Stomach smooth muscle (tissue), 2 donors: ENCODE data around the gene KDM2B.

Source experiments
- H3K27ac ChIP-seq: one replicate; pipeline ENCODE4 v1.7.0; 2013; ENCODE audit warnings: mild to moderate bottlenecking, low read length, inconsistent platforms
- H3K27me3 ChIP-seq, 2 donors: one replicate each; pipeline ENCODE4 v1.7.0; 2013; ENCODE audit warnings: low read length in 2 of 2; ENCODE audit not compliant: insufficient read depth in 2 of 2, control insufficient read depth in 1 of 2
- H3K36me3 ChIP-seq, 2 donors: one replicate each; pipeline ENCODE4 v1.7.0; 2013; ENCODE audit warnings: low read length in 2 of 2; ENCODE audit not compliant: control insufficient read depth in 2 of 2, insufficient read depth in 2 of 2
- H3K4me1 ChIP-seq: one replicate; pipeline ENCODE4 v1.7.0; 2013; ENCODE audit warnings: low read length; ENCODE audit not compliant: control insufficient read depth, insufficient read depth
- H3K4me3 ChIP-seq, 2 donors: one replicate each; pipeline ENCODE4 v1.7.0; 2013; ENCODE audit warnings: low read length in 2 of 2
- H3K9ac ChIP-seq, 2 donors: one replicate each; pipeline ENCODE4 v1.7.0; 2013; ENCODE audit warnings: low read length in 2 of 2, mild to moderate bottlenecking in 1 of 2
- H3K9me3 ChIP-seq, 2 donors: one replicate each; pipeline ENCODE4 v1.7.0; 2013; ENCODE audit warnings: low read length in 2 of 2; ENCODE audit not compliant: control insufficient read depth in 2 of 2
- donor health status: healthy.
- donor health status: Pancreatic carcinoma.

KDM2B gene

DNA sequence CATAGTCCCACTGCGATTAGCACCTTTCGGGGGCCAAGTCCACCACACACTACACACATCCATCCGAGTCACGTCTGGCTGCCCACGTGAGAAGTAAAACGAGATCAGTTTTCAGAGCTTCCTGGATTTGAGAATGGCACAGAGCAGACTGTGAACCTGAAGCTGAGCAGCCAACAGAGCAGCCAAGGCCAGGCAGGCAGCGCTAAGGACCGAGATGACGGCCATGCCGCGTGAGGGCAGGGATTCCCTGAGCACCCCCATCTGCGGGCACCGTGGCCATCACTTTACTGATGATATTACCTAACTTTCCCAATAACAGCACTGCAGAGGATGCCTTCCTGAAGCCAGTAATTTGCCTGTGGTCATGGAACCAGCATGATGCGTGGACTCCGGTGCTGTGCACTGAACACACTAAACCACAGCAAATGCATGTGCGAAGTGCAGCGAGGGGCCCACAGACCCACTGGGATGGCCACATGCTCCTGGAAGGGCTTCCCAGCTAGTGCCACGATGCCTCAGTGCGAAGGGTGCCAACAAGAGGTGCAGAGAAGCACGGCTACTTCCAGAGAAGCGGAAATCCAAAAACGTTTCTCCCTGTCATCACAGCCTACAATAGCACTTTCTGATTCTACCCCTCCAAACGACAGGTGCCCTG, 124.9 kb downstream of the KDM2B start:
- Histone ChIP-seq H3K9me3 (no peaks in the 10 kb centered on the region), H3K4me1 (peaks cover 6% of the 10 kb centered on the region), H3K36me3 (no peaks in the 10 kb centered on the region), H3K4me3 (no peak overlapping the region), H3K27me3 (no peaks in the 10 kb centered on the region), H3K9ac (no peak overlapping the region), H3K27ac (no peak overlapping the region)

GRCh38 chr12:121454921-121455320, 125.9 kb downstream of the KDM2B start:
- H3K4me3 ChIP-seq, result no peak overlapping the region
- H3K9ac ChIP-seq, result no peak overlapping the region
- no peaks in the 10 kb centered on the region for H3K36me3 ChIP-seq
- H3K4me1 ChIP-seq, result peaks cover 6% of the 10 kb centered on the region
- no peak overlapping the region for H3K27ac ChIP-seq
- no peaks in the 10 kb centered on the region for H3K27me3 ChIP-seq
- no peaks in the 10 kb centered on the region for H3K9me3 ChIP-seq

DNA sequence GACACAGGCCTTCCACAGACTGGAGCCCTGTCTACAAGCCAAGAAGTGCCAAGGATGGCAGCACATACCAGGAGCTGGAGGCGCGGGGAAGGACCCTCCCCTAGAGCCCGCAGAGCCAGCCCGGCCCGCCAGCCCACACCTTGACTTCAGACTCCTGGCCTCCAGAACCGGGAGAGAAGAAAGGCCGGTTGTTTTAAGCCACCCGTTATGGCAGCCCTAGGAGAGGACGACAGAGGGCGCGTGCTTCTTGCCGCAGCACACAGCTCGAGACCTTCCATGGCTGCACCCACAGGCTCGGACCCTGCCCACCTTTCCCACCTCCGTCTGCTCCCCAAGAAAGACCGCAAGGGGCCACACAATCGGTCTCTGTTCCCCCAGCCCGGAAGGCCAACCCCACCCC, 127.2 kb downstream of the KDM2B start:
- H3K9me3 ChIP-seq, result no peaks in the 10 kb centered on the region
- H3K4me3 ChIP-seq, result no peak overlapping the region
- peaks cover 6% of the 10 kb centered on the region for H3K4me1 ChIP-seq
- H3K27ac ChIP-seq, result no peak overlapping the region
- H3K9ac ChIP-seq, result no peak overlapping the region
- H3K36me3 ChIP-seq, result no peaks in the 10 kb centered on the region
- H3K27me3 ChIP-seq, result no peaks in the 10 kb centered on the region

DNA sequence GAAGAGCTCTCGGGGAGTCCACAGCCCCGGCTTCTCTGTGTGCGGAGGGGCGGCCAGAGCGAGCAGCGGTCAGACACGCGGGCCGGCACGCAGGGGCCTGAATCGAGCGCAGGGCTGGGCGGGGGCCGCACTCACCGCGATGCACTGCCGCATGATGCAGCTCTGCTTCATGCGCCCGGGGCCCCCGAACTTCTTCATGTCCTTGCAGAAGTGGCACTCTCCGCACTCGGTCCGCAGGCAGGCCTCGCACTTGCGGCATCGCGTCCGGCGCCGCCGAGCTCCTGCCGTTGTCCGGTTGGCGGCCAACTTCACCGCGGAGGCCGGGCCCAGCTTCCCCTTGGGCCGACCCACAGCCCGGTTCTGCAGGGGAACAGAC, 127.8 kb downstream of the KDM2B start:
- Histone ChIP-seq H3K9ac (no peak overlapping the region), H3K4me3 (no peak overlapping the region), H3K27ac (no peak overlapping the region)

GRCh38 chr12:121452340-121452984, 128.4 kb downstream of the KDM2B start:
- Histone ChIP-seq H3K9ac (no peak overlapping the region), H3K27ac (no peak overlapping the region), H3K4me1 (peaks cover 6% of the 10 kb centered on the region), H3K9me3 (no peaks in the 10 kb centered on the region), H3K36me3 (no peaks in the 10 kb centered on the region), H3K27me3 (no peaks in the 10 kb centered on the region), H3K4me3 (no peak overlapping the region)

More for the DNA sequence above, 127.8 kb downstream of the KDM2B start:
- no peaks in the 10 kb centered on the region for H3K9me3 ChIP-seq
- peaks cover 6% of the 10 kb centered on the region for H3K4me1 ChIP-seq
- H3K36me3 ChIP-seq, result no peaks in the 10 kb centered on the region
- no peaks in the 10 kb centered on the region for H3K27me3 ChIP-seq

DNA sequence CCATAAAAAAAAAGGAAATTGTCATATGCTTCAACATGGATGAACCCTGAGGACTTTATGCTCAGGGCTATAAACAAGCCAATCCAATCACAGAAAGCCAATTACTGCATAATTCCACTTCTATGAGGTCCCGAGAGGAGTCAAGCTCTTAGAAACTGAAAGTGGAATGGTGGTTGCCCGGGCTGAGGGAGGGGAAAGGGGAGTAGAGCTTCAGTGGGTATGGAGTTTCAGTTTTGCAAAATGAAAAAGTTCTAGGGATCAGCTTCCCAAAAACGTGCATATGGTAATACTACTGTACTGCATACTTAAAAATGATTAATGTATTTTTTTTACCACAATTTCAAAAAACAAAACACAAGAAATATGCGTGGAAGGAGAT, 128.9 kb downstream of the KDM2B start:
- H3K9ac ChIP-seq, result no peak overlapping the region
- H3K9me3 ChIP-seq, result no peaks in the 10 kb centered on the region
- no peaks in the 10 kb centered on the region for H3K36me3 ChIP-seq
- peaks cover 6% of the 10 kb centered on the region for H3K4me1 ChIP-seq
- no peak overlapping the region for H3K27ac ChIP-seq
- no peaks in the 10 kb centered on the region for H3K27me3 ChIP-seq
- H3K4me3 ChIP-seq, result no peak overlapping the region

- no peaks in the 10 kb centered on the region for H3K27me3 ChIP-seq
- H3K9ac ChIP-seq, result no peak overlapping the region
- H3K4me1 ChIP-seq, result peaks cover 17% of the 10 kb centered on the region
- no peaks in the 10 kb centered on the region for H3K9me3 ChIP-seq
- no peaks in the 10 kb centered on the region for H3K36me3 ChIP-seq
- H3K27ac ChIP-seq, result no peak overlapping the region
- H3K4me3 ChIP-seq, result no peak overlapping the region
These were observed 132.0 kb downstream of the KDM2B start for GRCh38 chr12:121448771-121449315.

DNA sequence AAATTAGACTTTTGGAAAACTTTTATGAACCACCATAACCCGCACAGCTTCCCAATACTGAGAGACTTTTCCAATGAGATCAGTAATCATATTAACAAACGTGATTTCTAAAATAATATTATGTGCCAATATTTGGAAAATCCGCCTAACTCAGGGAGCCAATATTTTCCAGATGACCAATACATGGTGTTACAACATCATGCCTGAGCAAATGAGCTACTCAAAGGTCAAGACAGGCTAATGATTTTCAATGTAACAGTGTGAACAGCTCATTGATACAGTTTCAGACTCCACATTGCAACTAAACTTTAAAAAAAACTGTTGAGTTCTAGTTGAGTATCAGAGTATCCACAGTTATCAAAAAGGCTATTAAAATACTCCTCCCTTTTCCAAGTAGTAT, 134.1 kb downstream of the KDM2B start:
- H3K4me3 ChIP-seq, result no peak overlapping the region
- peaks cover under 1 to 2% of the 10 kb centered on the region in 2 donors for H3K36me3 ChIP-seq
- no peaks in the 10 kb centered on the region for H3K27me3 ChIP-seq
- H3K9me3 ChIP-seq, result no peaks in the 10 kb centered on the region
- no peak overlapping the region for H3K27ac ChIP-seq
- H3K9ac ChIP-seq, result no peak overlapping the region
- H3K4me1 ChIP-seq, result peaks cover 22% of the 10 kb centered on the region

DNA sequence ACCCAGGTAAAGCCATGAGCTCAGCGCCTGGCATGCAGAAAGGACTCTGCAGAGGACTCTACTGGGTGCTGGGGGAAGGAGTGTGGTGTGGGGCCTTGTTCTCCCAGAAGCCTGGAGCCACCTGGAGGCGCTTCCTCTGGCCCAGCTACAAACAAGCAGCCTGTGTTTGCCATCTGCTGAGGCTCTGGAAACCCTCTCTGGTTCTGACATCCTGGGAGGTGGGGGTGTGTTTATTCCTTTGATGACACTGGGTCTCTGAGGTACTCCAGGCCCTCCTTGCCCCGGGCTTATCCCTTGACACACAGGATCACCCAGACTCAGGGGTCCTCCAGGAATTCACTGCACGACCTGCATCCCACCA, 136.0 kb downstream of the KDM2B start:
- H3K4me3 ChIP-seq, result no peak overlapping the region
- H3K27me3 ChIP-seq, result no peaks in the 10 kb centered on the region
- H3K36me3 ChIP-seq, result peaks cover 13 to 17% of the 10 kb centered on the region in 2 donors
- H3K9ac ChIP-seq, result no peak overlapping the region
- no peaks in the 10 kb centered on the region for H3K9me3 ChIP-seq
- H3K4me1 ChIP-seq, result peaks cover 22% of the 10 kb centered on the region
- peak overlapping the region; percentile 24 for H3K27ac ChIP-seq

DNA sequence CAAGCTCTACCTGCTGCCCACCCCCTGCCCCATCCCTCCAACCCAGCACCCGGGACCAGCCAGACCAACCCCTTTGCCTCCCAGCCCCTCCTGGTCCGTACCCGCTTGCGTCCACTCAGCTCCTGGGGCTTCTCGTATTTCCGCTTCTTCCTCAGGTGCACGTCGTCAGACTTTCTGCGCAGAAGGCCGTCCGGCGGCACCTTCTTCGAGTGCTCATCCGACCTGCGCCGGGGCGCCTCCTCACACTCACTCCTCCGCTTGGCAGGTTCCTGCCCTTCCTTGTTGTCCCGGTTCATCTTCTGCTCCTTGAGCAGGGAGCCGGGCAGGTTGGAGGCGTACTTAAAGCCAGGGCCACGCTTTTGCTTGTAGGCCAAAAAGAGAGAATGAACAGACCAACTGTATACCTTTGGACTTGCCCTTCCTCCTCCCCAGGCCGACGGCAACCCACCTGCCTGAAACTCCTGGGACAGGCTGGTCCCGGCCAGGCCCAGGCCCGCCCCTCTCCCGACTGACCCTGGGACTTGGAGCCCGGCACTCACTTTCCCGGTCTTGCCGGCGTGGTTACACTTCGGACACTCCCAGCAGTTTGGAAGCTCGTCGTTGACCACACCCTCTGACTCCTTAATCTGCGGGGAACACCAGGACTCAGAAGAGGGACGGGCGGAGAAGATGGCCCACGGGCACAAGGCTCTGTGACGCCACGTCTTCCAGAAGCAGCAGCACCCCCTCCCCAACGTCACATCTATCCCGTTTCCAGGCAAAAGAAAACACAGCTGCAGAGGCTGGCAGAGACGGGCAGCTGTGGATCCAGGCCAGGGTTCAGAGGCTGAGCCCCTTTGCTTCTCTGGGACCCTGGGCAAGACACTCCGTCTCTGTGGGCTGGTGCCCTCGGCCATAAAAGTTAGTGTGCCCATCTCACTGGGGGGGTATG, 136.6 kb downstream of the KDM2B start:
- Histone ChIP-seq H3K4me3 (no peak overlapping the region), H3K9ac (peak overlapping the region; percentile 13 to 31), H3K27ac (peak overlapping the region; percentile 24), H3K4me1 (peaks cover 22% of the 10 kb centered on the region), H3K36me3 (peaks cover 18 to 22% of the 10 kb centered on the region in 2 donors), H3K27me3 (no peaks in the 10 kb centered on the region), H3K9me3 (no peaks in the 10 kb centered on the region)
